ENCODE measurements around the gene KIF1A.
"Not testable (repeated sequence)": the region's sequence is repeated elsewhere in the genome, so short reads cannot be mapped to it uniquely, and the experiment has no call there.

Gene KIF1A

DNA sequence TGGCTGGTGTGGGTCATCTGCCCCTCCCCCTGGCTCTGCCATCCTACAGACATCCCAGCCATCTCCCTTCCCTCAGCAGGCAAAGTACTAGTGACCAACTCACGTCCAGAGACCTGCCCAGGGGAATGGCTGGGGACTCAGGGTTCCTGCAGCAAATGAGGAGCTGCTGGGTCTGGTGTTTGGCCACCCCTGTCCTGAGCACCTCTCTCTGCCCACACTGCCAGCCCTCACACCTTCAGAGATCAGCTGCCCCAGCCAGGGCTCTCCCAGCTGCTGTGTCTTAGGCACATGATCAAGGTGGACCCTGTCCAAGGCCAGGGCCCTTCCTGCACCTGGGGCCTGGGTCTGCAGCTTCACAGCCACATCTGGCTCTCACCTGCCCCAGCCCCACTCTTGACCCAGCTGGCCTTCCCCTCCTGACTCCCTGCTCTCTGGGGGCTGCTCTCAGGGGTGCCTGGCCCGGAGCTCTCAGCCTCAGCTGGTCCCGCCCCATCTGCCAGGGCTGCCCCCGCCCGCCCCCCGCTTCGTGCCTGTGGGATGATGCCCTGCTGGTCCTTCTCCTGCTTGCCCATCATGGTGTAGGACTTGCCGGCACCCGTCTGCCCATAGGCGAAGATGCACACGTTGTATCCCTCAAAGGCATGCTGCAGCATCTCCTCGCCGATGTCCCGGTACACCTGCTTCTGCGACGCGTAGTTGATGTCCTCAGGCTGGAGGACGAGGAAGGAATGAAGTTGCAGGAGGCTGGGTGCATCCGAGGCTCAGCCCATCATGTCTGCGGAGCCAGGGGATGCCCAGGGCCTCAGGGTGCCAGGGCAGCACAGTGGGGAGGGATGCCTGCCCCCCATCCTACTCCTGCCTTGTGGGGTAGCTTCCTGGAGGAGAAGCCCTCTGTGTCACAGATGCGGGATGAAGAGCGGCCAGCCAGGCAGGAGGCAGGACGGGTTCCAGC lies 32.2 kb downstream of the KIF1A start:
- no peak for DNase-seq (ENCODE audit: low spot score)

DNA sequence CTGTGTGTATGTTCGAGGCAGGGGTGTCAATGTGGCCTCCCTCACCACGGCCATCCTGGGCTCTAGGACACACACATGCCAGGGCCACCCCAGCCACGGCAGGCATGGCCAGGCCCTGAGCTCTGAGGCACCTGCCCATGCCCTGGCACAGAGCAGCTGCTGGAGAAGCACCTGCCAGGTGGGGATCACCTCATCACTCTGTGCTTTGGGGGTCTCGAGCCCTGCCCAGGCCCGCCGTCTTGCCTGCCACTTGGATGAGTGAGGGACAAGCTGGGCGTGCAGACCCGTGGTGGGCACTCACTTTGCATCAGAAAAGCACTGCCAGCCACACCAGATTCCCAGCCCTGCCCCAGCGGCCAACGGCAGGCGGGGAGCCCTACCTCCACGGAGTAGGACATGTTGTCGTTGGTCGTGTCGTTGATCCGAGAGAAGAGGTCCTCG lies 33.1 kb downstream of the KIF1A start:
- no peak for DNase-seq (ENCODE audit: low spot score)

DNA sequence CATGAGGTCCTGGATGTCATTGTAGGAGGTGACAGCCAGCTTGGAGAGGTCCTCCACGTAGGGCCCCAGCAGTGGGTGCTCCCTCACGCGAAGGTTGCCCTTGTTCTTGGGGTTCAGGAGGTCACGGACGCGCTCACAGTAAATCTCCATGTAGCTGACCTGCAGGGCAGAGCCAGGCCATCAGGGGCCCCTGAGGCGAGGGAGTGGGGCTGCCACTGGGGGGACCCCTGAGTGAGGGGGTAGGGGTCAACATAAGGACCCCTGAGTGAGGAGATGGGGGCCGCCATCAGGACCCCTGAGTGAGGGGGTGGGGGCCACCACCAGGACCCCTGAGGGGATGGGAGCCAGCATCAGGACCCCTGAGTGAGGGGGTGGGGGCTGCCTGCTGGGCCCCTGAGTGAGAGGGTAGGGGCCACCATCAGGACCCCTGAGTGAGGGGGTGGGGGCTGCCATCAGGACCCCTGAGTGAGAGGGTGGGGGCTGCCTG lies 33.6 kb downstream of the KIF1A start:
- DNase-seq (ENCODE audit: low spot score) = no peak

DNA sequence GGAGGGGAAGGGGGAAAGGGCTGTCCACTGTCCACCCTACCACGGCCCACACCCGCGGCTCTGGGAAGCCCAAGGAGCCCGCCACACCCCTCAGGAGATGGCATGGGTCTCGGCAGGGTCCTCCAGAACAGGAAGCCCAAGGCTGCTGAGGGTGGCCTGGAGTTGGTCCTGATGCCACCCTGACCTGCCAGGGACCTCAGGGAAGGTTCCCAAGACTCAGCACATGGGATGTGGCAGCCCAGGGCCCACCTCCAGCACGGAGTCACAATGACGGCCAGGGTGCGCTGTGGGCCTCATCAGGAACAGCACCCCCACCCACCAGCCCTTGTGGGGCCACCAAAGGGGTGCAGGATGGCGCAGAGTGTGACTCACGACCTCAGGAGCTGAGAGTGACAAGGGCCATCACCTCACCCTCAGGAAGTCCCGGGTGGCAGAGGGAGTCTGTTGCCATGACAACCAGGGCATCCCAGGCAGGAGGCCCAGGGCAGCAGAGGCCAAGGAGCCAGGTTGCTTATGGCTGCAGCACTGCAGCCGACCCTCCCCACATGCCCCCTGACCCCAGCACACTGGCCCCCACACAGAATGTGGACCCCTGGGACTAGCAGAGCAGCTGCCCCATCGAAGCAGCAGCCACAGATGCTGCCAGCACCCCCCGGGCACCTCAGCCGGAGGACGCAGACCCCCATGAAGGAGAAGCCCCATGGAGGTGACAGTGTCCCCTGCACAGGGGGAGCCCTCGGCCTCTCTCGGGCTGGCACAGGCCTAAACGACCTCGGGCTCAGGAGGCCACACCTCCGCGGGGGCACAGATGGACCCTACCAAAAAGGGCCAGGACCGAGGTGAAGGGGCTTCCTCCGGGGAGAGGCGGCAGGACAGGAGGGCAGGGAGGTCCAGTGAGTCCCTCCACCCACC lies 34.3 kb downstream of the KIF1A start:
- DNase-seq (ENCODE audit: low spot score) = no peak

DNA sequence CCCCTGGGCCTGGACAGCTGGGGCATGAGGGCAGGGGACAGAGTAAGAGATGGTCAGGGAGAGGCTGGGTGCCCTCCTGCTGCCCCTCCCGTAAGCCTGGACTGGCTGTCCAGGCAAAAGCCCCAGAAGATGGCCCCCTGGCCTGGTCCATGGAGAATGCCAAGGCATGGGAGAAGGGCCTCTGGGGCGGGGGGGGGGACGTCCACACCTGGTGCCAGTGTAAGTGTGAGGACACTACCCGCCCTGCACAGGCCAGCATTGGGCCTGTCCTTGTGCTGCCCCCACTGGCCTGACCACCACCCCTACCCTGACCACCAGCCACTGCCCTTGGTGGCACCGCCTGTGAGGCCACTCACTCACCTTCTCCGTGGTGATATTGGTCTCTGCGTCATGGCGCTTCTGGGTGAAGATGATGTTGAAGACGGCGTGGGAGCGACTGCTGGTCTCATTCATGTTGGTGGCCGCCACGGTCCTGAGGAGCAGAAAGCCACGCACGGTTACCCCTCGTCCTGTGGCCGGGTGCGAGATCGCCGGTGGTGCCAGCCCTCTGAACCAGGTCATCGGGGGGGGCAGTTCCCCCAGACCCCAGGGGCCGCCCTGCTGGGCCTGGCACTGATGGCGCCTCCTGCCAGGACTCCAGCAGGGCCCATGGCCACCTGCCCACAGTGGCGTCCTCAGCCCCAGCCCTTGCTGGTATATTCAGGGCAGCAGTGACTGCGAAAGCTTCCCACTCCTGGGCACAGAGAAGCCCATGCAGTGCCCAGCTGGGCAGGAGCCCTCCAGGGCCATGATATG lies 35.2 kb downstream of the KIF1A start:
- DNase-seq (ENCODE audit: low spot score) = no peak

DNA sequence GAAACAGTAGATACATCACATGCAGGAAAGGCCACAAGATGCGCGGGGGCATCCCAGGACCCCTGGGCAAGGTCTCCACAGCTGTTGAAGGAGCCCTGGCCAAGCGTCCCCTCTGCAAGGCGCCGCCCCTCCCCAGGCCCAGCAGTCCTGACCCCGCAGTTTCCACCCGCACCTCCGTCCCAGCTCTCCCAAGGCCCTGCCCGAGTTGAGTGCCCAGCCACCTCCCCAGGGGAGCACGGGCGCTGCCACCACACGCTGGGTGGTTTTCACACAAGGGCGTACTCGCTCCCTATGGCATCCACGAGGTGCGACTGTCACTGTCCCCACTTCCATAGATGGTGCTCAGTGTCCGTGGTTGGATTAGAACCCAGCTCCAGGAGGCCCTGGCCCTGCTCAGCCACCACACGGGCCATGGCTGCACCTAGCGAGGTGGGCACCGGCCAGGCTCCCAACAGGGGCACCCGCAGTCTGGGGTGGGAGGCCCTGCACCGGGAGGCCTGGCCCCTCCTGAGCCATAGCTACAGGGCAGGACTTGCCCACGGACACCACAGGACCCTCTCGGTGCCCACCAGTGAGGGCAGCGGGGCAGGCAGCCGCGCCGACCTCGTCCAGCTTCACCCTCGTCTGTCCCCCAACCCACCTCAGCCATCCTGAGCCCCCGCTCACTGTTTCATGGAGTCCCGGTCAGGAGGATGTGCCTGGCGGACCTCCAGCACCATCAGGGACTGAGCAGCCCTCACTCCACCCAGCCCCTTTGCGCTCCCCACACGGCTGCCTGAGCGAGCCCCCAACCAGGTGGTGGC lies 36.0 kb downstream of the KIF1A start:
- DNase-seq (ENCODE audit: low spot score) = no peak

DNA sequence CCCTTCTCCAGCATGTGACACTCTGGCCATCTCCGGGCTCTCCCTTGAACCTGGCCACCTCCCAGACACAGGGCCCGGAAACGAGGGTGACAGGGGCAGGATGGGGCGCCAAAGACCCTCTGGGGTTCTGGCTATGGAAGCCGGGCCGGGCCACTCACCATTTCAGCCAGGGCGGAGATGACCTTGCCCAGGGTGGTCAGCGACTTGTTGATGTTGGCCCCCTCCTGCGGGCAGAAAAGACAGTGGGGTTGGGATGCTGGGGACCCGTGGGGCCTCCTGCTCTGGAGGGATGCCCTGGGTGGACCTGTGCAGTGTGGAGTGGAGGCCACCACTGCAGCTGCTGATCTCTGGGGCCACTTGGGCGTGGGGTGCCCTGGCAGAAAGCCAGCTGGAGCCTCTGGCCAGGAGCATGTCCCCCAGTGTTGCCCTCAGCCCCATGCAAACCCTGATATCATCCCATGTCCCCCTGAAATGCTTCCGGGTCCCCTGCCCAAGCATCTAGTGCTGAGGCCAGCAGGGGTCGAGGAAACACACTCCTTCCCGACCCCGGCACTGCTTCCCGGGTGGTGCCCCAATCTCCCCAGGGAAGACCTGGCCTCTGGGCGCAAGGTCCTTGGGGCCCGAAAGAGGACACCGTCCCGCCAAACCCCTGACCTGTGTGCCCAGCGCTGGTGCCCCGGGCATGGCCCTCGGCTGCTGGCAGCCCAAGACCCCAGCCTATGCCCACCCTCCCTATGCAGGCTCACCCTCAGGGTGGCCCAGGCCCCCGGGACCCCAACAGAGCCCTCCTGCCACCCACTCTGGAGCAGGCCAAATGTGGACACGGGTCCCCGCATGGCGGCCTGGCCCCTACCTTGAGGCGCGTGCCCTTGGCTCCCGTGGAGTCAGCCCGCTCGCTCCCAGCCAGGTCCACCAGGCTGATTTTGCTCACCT lies 36.9 kb downstream of the KIF1A start:
- DNase-seq (ENCODE audit: low spot score) = no peak

DNA sequence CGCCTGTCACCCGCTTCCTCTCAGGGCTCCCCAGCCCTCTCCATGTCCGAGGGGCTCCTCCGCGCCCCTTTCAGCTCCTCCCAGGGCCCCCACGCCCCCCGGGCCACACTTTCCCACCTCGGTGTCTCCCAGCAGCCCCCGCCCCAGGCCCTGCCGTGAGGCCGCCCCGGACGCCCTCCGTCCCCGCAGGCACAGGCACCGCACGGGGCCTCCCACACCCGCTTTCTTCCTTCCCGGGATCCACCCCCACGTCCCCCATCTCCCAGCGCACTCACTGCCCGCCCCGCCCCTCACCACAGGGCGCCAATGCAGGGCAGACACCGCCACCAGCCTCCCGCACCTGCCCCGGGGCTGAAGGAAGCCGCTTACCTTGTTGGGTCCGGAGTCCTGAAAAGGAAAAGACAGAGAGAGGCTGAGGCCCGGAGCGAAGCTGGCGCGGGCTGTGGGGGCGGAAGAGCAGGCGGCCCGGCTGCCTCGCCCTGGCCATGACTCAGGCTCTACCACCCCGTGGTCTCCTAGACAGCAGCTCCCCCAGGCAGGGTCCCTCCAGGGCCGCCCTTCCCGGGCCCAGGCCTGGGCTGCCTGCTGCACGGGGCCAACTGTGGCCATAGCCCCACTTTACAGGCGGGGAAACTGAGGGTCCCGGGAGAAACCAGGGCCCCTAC lies 37.7 kb downstream of the KIF1A start:
- DNase-seq (ENCODE audit: low spot score) = no peak

DNA sequence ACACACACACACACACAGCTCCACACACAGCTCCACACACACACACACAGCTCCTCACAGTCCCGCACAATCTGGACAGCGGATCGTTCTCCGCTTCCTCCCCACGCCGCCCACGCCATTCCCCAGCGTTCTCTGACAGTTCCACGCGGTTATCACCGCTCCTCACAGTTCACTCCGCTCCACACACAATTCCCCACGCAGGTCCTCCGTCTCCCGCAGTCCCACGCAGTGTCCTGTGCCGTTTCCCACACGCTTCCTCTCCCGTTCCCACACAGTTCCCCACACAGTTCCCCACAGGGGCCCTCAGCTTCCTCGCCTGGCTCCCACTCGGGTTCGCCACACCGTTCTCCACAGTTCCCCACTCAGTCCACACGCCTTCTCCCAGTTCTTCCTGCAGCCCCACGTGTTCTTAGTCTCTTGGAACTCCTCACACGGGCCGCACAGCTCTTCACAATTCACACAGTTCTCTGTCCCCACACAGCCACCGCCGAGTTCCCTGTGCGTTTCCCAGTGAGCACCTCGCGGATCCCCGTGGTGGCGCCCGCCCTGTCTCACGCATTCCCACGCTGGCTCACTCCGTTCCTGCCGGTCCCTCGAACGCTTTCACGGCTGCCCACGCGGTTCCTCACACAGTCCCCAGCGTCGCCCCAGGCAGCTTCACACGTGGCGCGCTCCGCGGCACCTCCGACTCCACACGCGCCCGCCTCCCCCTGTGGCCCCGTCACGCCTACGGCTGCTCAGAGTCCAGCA lies 38.4 kb downstream of the KIF1A start:
- no peak for DNase-seq (ENCODE audit: low spot score)

DNA sequence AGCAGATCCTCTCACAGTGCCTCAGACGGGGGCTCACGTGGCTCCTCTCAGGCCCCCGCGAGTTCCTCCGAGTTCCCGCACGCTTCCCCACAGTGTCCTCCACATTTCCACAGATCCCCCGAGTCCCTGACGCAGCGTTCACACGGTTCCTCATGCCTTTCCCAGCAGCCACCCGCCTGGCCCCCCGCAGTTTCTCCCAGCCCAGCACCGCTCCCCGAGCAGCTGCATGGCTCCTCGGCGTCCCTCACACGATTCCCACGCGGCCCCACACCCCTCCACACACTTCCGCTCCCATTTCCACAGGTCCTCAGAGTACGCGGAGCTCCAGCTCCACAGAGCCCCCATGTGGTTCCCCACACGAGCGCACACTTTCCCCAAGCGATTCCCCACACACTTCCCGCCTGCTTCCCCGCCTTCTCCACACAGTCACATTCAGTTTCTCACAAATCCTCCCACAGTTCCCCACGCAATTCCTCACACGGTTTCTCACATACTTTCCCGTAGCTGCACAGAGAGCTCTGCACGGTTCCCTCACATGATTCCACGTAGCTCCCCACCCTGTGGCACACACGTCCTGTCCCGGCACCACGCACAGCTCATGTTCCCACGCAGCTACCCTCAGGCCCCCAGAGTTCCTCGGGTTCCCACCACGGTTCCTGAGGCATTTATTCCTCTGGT lies 39.9 kb downstream of the KIF1A start:
- DNase-seq (ENCODE audit: low spot score) = no peak

DNA sequence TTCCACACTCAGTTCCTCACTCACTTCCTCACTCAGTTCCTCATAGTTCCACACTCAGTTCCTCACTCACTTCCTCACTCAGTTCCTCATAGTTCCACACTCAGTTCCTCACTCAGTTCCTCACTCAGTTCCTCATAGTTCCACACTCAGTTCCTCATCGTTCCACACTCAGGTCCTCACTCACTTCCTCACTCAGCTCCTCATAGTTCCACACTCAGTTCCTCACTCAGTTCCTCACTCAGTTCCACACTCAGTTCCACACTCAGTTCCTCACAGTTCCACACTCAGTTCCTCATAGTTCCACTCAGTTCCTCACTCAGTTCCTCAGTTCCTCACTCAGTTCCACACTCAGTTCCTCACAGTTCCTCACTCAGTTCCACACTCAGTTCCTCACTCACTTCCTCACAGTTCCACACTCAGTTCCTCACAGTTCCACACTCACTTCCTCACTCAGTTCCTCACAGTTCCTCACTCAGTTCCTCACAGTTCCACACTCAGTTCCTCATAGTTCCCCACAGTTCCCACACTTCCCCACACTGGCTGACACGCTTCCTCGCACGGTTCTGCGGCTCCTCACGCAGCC lies 40.7 kb downstream of the KIF1A start:
- not testable (repeated sequence) for DNase-seq (ENCODE audit: low spot score)

DNA sequence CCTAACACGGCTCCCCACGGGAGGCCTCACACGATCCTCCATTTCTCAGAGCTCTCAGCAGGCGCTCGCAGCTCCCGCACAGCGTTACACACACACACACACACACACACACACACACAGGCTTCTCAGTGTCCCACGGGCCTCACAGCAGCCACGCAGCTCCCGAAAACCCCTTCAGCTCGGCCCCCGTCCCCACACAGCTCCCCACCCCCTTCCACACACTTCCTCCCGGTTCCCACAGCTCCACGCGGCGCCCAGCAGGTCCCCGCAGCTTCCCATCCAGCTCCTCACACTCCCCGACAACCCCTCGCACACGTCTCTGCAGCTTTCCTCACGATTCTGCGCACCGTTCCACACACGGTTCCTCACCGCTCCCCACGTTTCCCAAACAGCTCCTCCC lies 41.6 kb downstream of the KIF1A start:
- DNase-seq (ENCODE audit: low spot score) = no peak

DNA sequence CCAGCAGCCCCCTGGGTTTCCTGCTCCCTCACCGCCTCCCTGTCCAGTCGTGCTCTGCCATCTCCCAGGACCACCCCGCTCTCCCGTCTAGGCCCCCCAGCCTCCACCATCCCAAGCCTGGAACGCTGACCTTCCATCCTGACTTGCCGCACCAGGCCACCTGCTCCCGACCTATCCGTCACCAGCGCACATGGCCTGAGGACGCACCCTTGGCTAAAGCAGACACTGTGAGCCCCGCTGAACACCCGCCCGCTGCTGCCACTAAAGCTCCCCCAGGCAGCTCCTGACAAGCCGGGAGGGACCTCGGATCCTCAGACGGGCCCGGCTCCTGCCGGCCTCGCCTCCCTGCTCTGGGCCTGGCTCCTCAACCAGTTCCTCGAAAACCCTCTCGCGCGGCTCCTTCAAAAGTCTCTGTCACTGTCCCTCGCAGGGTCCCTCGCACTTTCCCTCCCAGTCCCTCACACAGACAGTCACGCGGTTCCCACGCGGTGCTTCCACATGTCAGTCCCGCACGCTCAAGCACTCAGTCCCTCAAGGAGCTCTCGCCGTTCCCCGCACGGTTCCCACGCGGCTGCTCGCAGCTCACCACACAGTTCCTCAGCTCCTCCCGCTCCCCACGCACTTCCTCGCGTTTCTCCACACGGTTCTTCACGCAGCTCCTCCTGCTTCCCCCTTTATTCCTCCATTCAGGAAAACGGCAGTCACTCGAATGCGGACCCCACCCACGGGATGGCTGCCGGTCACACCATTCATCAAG lies 42.4 kb downstream of the KIF1A start:
- no peak for DNase-seq (ENCODE audit: low spot score)

DNA sequence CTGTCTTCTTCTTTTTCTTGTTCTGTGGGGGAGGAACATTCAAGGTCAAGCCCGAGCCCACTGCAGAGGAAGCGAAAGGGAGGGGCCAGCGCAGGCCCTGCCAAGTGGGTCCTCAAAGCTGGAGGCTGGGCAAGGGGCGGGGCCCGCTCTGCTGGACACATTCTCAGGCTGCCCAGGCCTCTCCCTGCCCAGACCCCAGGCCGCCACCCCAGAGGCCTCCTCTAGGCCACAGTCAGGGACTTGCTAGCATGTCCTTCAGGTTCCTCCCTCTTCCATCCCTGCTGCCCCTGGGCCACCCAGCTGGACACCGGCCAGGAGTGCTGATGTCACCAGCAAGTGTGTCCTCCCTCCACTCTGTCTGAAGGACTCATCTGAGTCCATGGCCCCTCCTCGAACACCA lies 44.1 kb downstream of the KIF1A start:
- DNase-seq (ENCODE audit: low spot score) = no peak

DNA sequence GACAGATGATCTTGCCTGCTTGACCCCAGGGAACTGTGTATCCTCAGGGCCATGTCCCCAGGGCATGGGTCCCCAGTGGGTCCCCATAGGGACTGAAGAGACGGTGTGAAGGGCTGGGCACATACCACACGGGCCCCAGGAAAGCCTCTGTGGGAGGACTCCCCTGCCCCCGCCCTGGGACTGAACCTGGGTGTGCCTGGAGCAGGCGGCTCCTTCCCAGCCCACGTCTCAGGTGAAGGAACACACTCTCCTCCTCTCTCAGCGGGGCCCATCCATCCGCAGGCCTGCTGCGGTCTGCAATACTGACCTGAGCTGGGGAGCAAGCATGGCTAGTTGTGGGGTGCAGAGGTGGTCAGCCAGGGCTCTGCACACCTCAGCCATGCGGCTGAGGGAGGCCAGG lies 45.2 kb downstream of the KIF1A start:
- DNase-seq (ENCODE audit: low spot score) = no peak

DNA sequence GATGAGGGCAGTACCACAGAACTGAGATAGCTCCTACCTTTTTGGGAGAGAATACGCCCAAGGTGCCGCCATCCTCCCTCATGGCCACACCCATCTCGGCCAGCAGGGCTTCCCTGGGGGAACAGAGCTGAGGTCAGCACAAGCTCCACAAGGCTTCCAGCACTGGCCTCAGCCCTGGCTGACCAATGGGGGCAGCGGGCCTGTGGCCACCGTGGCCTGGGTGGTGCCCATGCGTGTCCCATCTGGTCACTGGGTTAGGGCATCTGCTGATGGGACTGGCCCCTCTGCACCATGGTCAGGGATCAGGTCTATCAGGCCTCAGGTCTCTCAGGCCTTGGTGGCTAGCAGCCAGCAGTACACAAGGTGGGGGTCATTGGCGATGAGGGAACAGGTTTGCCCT lies 50.9 kb downstream of the KIF1A start:
- no peak for DNase-seq (ENCODE audit: low spot score)

DNA sequence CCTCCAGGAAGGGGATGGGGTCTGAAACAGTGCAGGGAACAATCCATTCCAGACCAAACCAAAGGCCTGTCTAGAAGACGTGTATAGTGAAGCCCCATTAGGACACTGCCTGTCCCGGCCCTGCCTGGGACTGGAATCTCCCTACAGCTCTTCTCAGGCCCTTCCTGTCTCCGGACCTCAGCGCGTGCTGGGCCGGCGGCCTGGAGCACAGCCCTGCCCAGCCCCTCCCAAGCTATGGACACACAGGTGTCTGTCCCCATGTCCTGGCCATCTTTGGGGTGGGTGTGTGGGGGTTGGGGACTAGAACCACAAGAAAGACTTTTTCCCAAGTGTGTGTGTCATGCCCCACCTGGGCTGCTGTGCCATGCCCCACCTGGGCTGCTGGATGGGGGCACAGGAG lies 51.8 kb downstream of the KIF1A start:
- DNase-seq (ENCODE audit: low spot score) = no peak
